ENCODE results near the gene TBKBP1.

GRCh38 chr17:47726796-47727703 is 33.1 kb downstream of the TBKBP1 start:
- no peak for TF ChIP-seq CTCF (IDR thresholded peaks at IDR 0.05; ENCODE audit: insufficient read depth, low read length)
- no peak for TF ChIP-seq REST (IDR thresholded peaks at IDR 0.05; ENCODE audit: insufficient replicate concordance, low read depth)
- TF ChIP-seq POLR2AphosphoS5 (IDR thresholded peaks at IDR 0.05; ENCODE audit: low read depth) = no peak
- TF ChIP-seq GABPA (IDR thresholded peaks at IDR 0.05; ENCODE audit: low read depth) = no peak
- no peak for TF ChIP-seq SPI1 (IDR thresholded peaks at IDR 0.05; ENCODE audit: borderline replicate concordance, low read depth)

Measured in HL-60 (cell line).